Left forelimb (tissue), 1 donor: ENCODE data around the gene SF3A1.
A peak's percentile ranks its signal among the peaks of the same experiment; 100 is the strongest.

ENCODE experiments used
- DNase-seq: peaks from one replicate; pipeline ENCODE4 v3.0.0-alpha.2; 2018; ENCODE audit warnings: low spot score

The SF3A1 gene

DNA sequence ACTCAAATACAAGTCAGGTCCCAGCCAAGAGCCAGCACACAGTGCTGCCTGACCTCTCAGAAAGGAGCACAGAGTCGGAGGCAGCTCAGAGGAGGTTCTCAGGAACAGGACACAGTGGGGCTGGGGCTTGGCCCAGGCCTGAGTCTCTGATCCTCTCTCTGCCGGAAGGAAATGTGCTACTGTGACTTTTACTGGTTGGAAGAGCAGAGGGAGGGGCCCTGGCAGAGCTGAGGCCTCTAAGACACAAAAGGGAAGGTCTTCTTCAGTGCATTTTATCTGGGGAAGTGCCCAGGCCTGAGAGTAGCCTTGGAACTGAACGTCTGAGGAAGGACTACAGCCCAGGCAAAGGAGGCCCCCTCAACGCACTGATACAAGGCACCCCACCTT is 51.2 kb downstream of the SF3A1 start:
- DNase-seq = no peak

DNA sequence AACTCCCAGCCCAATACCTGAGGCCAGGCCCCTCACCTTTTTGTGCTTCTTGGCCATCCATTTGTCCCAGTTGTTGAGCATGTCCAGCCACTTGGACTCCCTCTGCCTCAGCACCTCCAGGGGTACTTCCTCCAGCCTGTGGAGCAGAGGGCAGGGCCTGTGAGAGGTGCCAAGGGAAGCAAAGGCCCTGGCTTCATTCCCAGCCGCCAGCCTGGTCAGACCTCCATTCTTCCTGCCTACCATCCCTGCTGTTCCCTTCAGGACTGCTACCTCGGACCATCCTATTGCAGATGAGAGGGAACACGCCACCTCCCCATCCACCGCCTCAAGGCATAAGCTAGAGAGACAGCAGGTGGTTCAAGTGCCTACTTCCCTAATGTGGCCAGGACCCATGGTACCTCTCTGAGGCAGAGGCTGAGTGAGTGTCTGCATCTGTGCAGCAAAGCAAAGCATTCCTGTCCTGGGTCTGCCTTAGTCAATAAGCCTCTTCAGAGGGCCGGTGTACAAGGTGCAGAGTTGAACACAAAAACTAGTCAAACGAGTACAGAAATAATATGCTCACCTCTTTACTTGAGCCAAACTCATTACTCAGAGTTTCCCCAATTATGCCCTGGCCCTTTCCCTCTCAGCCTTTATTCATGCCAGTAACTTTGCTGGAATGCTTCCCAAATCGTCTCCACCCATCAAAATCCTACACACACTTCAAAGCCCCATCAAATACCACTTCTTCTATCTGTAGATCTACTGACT is 52.0 kb downstream of the SF3A1 start:
- no peak for DNase-seq

DNA sequence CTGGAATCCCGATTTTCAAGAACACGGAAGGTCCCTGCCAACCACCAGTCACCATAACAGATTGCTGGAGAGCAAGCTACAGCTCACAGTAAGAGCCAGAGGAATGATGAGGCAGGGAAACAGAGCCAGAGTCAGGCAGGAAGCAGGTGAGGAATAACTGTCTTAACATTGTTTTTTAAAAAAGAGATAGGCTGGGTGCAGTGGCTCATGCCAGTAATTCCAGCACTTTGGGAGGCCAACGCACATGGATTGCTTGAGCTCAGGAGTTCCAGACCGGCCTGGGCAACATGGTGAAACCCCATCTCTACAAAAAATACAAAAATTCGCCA is 53.9 kb downstream of the SF3A1 start:
- no peak for DNase-seq

DNA sequence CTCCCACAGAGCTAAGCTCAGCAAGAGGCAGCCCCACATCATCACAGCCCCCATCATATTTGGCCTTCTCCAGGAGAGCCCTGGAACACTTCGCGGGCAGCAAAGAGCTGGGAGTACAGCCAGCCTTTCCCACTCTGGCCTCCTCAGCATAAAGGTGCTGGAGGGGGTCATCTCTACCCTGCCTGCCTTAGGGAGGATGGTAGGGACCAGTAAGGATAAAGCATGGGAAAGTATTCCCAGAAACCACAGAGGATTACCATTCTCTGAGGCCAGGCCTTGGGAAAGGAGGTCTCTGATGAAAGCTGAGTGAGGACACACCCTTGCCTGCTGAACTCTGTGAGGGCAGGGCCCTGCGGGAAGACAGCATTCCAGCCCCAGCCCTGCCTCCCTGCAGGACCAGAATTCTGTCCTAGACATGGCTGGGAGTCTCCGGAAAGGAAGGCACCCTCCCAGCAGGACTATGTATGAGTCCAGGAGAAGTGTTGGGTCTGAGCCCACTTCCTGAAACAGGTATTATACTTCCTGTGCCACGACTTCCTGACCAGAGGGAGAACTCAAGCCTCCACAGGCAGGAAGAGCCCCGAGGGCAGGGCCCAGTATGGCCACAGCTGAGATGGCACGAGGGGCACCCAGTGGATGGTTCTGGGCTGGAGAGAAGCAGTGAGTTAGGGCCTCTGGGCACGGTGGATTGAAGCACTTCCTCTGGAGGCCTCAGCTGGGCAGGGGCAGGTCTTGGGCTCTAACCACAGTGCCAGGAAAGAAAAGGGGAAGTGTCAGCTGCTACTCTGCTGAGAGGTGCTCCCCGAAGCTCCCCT is 54.5 kb downstream of the SF3A1 start:
- DNase-seq = no peak

DNA sequence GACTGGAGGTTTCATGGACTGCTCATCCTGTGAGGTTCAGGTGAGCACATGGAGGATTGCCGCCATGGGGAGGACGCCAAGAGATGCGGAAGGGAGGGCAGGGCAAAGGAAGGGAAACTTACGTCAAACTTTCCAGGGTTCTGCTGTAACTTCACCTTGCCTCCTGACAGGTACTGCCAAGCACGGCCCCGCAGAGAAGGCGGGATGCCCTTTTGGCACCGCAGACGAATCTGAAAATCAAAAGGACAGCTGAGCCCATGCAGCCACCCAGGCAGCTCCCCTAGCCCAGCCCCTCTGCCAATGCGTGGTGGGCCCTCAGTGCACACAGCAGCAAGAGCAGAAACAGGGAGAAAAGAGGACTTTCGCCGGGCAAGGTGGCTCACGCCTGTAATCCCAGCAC is 57.4 kb downstream of the SF3A1 start:
- DNase-seq = no peak

DNA sequence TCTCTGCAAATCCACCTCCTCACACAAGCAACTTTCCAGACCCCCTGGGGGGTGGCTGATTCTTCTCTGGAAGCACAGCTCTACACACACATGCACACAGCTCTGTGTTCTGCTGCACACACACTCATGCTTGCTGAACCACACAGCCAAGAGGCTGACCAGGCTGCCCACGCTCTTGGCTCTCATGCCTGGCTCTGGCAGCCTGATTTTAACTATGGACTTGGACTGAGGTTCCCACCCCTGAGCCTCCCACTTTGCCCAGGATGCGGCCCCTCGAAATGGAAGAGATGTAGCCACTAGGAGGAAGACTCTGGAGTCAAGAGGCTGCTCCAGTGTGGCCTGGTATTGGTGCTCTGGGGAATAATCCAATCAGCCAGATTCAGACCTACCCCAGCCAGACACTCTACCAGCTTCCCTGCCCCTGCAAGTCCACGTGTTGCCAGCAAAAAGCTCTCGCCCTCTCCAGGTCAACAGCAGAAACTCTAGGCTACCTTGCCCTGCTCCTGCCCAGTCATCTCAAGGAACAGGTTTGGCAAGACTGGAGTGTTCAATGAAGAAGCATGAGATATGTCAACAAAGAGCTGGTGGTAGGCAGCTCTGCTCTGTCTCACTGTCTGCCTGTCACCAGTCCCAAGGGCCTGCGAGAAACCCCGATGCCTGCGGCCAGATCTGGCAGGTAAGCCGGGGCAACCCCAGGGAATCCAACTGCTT is 58.5 kb downstream of the SF3A1 start:
- no peak for DNase-seq

DNA sequence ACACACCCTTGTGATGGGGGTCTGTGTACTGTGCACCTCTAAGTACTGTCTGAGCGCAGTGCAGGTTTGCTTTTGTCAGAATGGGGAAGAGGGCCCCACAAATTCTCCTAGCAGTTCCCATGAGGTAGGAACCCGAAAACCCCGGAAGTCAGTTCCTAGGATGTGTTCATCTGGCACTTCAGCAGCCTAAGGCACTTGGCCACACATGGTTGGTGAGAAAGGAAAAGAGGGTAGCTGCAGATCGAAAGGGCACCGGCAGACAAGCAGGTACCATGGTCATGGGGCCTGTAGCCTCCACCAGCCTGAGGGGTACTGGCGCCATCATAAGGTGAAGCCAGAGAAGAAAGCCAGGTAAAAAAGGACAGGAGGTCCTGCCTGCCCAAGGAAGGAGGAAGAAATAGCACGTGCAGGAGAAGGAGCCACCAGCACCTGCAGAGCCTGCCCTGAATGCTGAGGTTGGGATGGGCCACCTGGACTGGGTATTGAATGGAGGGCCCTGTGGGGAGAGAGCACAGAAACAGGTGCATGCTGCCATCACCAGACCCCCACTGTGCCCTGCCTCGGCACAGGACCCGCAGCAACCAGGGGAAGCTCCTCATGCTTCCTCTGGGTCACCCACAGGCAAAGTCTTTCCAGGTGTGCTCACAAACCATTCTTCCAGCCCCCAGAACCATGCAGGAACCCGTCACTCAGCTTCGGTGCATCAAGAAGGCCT is 59.3 kb downstream of the SF3A1 start:
- no peak for DNase-seq

DNA sequence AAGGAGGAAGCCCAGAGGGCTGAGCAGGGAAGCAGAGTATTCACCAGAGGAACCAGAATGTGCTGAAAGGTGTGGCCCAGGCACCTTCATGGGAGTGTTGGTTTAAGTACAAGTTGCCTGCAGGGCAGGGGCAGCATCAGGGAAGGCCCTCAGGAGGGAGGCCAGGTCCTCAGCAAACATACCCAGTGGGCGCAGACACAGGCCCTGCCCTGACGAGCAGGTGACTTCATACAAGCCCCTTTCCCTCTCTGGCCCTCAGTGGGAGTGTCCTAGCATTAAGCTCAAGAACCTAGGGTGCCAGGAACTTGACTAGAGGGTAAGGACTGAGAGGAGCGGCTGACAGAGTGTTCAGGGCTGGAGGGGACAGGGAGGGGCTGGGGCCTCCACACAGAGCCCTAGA is 59.9 kb downstream of the SF3A1 start:
- DNase-seq = no peak

DNA sequence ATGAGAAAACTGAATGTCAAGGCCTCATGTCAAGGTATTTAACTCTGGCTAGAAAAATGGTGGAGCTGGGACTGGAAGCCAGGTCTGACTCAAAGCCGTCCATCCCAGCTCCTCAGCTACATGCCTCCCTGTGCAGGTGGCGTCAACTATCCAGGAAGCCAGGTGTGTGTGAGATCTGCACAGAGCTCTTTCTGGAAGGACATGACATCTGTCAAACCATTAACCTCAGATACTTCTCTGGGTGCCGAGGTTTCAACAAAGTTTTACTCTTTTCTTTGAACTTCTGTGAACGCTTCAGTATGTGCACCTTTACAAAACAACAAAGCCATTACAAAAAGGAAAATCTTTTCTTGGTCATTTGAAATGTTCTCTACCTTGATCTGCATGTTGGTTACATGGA is 60.4 kb downstream of the SF3A1 start:
- DNase-seq = no peak

DNA sequence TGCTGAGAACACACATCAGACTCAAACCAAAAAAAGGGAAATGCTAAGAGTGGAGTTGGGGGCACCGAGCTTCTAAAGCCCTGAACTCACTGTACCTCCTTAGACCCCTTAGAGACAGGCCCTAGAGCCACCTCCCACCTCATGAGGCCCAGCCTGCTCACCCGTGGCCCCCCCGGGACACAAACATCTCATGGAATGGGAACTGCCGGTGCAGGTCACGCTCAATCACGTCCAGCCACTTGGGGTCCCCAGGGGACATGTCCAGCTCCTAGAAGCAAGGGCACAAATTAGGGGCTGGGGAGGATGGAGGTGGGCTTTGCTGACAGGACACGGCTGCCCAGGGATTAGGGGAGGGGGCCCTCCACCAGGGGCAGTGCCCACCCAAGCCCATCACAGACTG is 61.1 kb downstream of the SF3A1 start:
- DNase-seq = no peak

DNA sequence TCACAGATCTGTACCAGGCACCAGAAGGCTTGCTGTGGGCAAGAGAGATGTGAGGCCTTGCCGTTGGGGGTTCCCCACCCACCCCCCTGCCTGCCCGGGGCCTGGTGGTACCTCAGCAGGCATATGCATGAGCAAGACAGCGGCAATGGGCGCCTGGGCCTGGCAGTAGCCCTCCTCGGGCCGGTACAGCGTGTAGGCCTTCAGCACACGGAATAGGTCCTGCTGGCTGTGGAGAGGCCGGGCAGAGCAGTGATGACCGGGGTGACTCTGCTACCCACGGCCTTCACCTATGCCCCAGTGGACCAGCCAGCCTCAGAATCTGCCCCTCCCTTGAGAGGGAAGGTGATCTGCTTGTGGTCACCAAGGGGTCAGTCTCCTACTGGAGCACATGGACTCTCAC is 61.9 kb downstream of the SF3A1 start:
- no peak for DNase-seq

DNA sequence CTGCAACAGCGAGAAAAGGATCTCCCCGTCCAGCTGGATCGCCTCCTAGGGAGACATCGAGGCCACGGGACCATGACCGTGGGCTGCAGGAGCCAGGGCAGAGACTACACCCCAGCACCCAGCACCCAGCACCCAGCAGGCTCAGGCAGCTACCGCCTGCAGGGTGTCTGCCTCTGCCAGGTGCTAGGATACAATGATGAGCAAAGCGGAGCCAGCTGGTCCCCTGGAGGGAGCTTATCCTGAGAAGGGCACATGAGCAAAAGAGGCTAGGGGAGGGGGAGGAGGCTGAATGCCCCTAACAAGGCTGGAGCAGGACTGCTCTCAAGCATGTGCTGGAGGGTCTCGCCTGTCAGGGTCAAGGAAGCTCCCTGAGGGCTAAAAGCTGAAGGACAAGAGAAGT is 62.6 kb downstream of the SF3A1 start:
- DNase-seq = no peak

DNA sequence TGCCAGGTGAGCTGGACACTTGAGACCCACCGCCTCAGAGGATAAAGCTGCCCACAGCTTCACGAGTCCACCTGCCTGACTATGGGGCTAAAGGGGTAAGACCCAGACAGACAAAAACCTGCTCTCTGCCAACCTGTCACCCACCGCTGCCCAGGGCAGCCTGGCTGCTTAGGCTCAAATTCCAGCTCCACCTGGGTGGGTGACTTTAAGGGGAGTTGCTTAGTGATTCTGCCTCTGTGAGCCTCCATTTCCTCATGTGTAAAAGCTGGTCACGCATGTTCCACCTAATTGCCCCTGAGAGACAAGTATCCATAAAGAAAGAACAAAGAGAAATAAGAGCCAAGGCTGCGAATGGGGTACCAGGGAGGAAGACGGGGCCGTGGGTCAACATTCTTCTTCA is 63.7 kb downstream of the SF3A1 start:
- no peak for DNase-seq

DNA sequence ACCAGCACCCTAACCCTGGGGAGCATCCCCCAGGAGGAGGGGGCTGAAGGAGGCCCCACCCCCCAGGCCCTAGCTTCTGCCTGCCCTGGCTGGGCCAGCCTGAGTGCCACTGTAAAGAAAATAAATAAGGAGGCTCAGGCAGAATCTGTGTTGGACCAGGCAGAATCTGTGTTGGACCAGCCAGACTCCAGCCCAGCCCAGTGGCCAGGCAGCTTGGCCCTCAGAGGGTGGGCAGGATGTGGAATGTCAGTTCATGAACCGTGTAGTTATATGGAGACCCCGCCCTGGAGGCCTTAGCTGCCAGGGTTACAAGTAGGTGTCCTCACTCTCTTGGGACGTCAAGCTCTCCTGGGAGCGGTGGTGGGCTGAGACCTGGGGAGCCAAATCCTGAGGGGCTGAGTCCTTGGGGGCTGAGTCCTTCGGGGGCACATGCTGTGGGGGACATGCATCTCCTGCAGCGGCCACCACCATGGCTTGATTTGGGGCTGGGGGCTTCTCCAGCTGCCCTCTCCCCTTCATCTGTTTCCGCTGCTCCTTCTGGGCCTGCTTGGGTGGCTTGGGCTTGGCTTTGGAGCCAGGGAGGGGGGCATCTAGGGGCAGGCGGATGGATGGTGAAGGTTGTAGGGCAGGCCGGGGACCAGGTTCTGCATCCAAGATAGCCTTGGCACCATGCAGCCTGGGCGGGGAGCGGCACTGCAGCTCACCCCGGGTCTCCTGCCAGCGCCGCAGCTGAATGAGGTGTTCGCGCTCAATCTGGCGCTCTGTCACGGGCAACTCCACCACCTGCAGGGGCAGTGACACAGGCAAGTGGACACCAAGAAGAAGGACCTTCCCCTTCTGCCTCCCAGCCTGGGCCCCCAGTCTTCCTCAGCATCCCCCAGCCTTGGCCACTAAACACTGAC is 64.4 kb downstream of the SF3A1 start:
- DNase-seq = no peak

DNA sequence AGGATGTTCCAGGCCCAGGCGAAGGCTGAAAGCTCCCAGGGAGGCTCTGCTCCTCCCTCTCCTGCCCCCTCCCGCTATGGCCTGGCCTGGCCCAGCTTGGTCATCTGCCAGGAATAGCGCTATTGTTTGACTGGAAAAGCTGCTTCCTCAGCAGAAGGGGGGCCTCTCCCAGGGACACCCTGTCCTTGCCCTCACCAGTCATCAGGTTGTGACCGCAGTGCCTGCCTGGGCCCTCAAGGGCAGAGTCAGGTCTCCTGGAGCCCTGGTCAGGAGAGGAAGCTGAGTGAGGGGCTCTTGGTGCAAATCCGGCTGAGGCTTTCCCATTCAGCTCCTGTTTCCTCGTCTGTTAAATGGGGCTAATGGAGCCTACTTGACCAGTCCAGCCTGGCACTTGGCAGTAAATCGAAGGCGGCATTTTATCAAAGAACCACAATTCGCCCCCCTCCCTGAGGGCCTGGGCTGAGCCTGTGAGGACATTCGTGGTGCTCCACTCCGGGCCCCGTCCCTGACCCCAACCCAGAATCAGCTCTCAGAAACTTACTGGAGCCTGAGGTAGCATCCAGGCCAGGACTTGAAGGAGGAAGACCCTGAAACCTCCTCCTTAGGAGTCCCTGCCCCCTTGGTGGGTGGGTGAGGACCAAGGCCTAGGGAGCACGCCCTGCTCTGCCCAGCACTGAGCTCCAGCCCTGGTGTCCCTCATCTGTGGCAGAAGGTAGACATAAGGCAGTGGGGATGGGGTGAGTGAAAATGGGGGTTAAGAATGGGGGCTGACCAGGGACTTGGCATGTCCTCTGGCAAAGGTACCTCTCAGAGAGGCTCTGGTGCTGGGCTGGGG is 65.4 kb downstream of the SF3A1 start:
- DNase-seq = no peak

DNA sequence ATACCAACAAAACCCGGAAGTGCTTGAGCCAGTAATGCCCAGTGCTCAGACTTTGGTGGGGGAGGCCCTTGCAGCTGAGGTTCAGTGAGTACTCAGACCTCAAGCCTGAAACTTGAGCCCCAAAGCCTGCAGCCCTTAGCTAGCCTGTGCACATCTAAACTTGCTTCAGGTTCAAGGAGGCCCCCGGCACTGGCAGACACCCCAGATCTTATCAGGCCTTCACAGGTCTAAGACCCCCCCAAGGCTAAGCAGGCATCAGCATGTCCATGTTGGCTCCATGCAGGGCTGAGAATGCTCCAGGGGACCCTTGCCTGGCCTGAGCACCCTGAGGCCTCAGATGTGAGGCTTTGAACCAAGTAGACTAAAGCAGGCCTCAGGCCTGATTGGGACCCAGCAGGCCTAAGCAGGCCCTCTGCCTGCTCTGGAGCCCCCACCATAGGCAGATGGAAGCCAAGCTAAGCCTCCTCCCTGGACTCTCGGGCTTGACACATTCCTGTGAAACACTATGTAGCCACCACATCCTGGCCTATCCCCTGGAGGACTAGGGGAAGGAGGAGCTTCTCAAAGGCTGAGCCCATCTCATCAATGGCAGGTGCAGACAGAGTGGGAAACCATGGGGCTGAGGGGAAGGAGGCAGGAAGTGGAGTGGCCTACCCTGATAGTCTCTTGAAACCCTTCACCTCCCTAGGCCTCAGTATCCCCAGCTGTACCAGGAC is 66.2 kb downstream of the SF3A1 start:
- DNase-seq = no peak

DNA sequence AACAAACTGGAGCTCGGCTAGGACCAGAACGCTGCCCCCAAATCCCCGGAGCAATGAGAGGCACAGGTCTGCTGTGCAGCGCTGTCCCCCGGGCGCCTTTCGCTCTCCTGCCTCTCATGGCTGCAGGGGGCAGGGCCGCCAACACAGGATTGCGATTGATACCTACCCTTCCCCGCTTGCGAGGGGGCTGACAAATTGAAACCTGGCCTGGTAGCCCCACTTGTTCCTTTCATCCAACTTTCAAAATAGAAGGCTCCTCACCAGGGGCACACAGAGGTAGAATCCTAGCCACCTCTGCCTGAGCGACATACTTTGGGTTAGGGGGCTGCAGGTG is 66.7 kb downstream of the SF3A1 start:
- DNase-seq = no peak

DNA sequence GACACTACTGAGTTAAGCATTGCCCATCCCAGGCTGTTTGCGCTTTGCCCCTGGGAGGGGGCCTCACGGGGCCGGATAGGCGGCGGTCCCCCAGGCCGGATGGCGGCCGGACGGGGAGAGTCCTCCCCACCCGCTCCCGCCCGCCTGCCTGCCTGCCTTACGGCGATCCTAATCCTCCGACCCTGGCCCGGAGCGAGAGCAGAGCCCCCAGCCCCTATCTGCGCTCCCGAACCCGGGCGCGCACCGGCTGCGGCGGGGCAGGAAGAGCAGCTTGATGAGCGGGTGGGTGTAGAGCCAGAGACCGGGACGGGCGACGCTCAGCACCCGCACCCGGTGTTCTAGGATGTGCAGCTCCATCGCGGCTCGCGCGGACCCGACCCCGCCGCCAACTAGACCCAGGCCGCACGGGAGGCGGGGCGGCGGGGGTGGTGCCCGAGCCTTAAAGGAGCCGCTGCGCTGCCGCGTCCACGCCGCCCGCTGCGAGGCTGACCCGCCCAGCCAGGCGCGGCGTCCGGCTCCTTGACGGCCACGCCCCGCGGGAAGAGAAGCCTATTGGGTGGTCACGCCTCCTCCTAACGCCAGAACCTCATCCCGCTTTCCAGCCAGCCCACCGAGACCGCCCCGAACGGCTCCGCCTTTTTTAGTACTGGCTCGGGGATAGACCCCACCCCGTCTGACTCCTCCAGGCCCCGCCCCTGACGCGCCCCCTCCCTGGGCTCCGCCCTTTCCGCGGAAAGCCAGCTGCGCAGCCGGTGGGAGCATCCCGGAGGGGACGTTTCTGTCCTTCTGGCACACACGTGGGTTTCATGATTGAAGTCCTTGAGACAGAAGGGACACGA is 67.3 kb downstream of the SF3A1 start, which contains the start of gene CASTOR1:
TSS of gene CASTOR1 (minus strand) at position 365 of the 839 bp plus-strand sequence. CDS start at position 357, 8 bp downstream.
- DNase-seq = peak; percentile 98
